Memory B cell (primary cell): ENCODE data around the gene DPY30.
"Not testable (repeated sequence)": the region's sequence is repeated elsewhere in the genome, so short reads cannot be mapped to it uniquely, and the experiment has no call there.

ENCODE experiments used
- ATAC-seq: fragments of 150-1000 bp; cut with Tn5 transposase; 2 replicates; pipeline ENCODE4 v1.10.0; 2021; ENCODE audit warnings: low read depth, mild to moderate bottlenecking, moderate library complexity
- DNase-seq, 2 donors: peaks; one replicate each; pipeline ENCODE4 v3.0.0; 2022; ENCODE audit warnings: low spot score in 2 of 2
- H3K27ac Mint-ChIP-seq: one replicate; pipeline ENCODE4 v1.8.0; 2022; ENCODE audit warnings: mild to moderate bottlenecking, moderate library complexity, mixed read lengths
- H3K27me3 Mint-ChIP-seq: one replicate; pipeline ENCODE4 v1.8.0; 2022; ENCODE audit warnings: mixed read lengths
- H3K36me3 Mint-ChIP-seq: one replicate; pipeline ENCODE4 v1.8.0; 2022; ENCODE audit warnings: mild to moderate bottlenecking, mixed read lengths
- H3K4me1 Mint-ChIP-seq: one replicate; pipeline ENCODE4 v1.8.0; 2022; ENCODE audit warnings: mixed read lengths
- H3K4me3 Mint-ChIP-seq: one replicate; pipeline ENCODE4 v1.8.0; 2022; ENCODE audit warnings: mild to moderate bottlenecking, moderate library complexity, mixed read lengths
- H3K9me3 Mint-ChIP-seq: one replicate; pipeline ENCODE4 v1.8.0; 2022; ENCODE audit warnings: mixed read lengths

DPY30 gene

DNA sequence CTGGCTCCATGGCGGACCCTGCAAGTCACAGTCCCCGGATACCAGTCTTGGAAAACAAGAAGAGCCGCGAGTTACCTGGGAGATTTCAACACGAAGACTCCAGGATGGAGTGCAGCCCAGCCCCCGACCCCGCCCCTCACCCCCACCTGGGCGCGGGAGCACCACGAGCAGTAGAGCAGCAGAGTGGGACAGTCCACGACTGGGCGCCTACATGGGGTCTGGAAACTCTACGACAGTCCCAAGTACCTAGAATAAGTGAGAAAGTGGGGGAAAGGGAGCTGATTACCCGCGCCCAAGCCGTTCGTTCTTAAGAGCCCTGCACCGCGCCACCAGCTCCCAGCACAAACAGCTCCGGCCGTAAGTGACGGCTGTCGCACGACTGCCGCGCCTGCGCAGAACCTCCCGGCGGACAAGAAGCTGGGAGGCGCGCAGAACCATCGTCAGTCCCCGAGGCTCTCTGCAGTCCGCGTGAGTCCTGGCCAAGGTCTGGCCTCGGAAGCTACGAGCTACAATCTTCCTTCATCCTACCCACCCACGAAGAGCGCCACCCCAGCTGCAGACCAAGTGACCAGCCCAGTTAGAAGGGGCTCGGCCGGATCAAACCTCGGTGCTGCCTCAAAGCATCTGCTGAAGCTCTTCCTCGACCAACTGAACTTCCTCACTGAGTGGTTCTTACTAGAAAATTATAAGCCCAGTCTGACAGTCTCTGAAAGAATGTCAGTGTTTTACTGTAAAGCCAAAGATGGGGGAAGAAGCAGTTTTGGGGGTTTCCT lies at the start of gene DPY30:
Gene DPY30 (minus strand): TSS at position 359 of the 773 bp plus-strand sequence. CDS start 349 bp downstream, at position 10.
- peak within 1 kb of the TSS; percentile 93 for H3K27ac Mint-ChIP-seq
- H3K4me1 Mint-ChIP-seq, result peaks cover 2% of the 10 kb centered on the region
- peaks cover 4% of the 10 kb centered on the region for H3K36me3 Mint-ChIP-seq
- H3K9me3 Mint-ChIP-seq, result no peaks in the 10 kb centered on the region
- DNase-seq, result peak; percentile 81 to 86
- H3K4me3 Mint-ChIP-seq, result peak within 1 kb of the TSS; percentile 99
- no peaks in the 10 kb centered on the region for H3K27me3 Mint-ChIP-seq
- peak; percentile 94 for ATAC-seq

GRCh38 chr2:32074134-32074506 lies 34.5 kb upstream of the DPY30 start:
- no peaks in the 10 kb centered on the region for H3K9me3 Mint-ChIP-seq
- H3K4me3 Mint-ChIP-seq, result no peak overlapping the region
- peaks cover 15% of the 10 kb centered on the region for H3K36me3 Mint-ChIP-seq
- H3K27ac Mint-ChIP-seq, result peak overlapping the region; percentile 33
- DNase-seq, result no peak
- peaks cover 11% of the 10 kb centered on the region for H3K4me1 Mint-ChIP-seq
- H3K27me3 Mint-ChIP-seq, result no peaks in the 10 kb centered on the region
- ATAC-seq, result no peak

- no peaks in the 10 kb centered on the region for H3K9me3 Mint-ChIP-seq
- peaks cover 20% of the 10 kb centered on the region for H3K4me1 Mint-ChIP-seq
- H3K4me3 Mint-ChIP-seq, result no peak overlapping the region
- DNase-seq (no peak), ATAC-seq (no peak)
- no peak overlapping the region for H3K27ac Mint-ChIP-seq
- H3K27me3 Mint-ChIP-seq, result no peaks in the 10 kb centered on the region
- peaks cover 5% of the 10 kb centered on the region for H3K36me3 Mint-ChIP-seq
Measured at GRCh38 chr2:32067549-32067948, 27.9 kb upstream of the DPY30 start.

- H3K27ac Mint-ChIP-seq, result peak overlapping the region; percentile 72
- H3K9me3 Mint-ChIP-seq, result no peaks in the 10 kb centered on the region
- peak overlapping the region; percentile 90 for H3K4me3 Mint-ChIP-seq
- no peaks in the 10 kb centered on the region for H3K27me3 Mint-ChIP-seq
- ATAC-seq (no peak), DNase-seq (no peak)
- peaks cover 17% of the 10 kb centered on the region for H3K4me1 Mint-ChIP-seq
- H3K36me3 Mint-ChIP-seq, result peaks cover 5% of the 10 kb centered on the region
Measured at GRCh38 chr2:32064713-32065112, 25.1 kb upstream of the DPY30 start.

DNA sequence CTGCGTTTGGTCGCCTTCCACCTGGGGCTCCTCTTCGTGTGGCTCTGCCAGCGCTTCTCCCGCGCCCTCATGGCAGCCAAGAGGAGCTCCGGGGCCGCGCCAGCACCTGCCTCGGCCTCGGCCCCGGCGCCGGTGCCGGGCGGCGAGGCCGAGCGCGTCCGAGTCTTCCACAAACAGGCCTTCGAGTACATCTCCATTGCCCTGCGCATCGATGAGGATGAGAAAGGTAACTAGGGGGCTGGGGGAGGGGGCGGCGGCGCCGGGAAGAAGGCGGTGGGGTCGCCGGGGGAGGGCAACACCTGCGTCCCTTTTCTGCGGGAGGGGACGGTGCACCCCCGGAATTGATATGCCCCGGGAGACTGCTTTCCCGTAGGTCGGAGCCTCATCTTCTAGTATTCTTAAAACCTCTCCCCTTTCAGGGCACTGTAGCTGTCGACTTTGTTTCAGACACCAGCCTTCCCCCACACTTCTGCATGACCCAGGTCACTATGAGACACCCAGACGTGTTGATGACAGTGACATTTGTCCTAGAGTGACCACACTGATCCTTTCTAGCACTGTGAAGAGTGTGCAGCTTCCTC lies 24.5 kb upstream of the DPY30 start:
- Mint-ChIP-seq H3K4me1 (peaks cover 17% of the 10 kb centered on the region), H3K9me3 (no peaks in the 10 kb centered on the region), H3K36me3 (peaks cover 5% of the 10 kb centered on the region), H3K27me3 (no peaks in the 10 kb centered on the region), H3K27ac (peak overlapping the region; percentile 72), H3K4me3 (peak overlapping the region; percentile 90)
- ATAC-seq (no peak), DNase-seq (no peak)

DNA sequence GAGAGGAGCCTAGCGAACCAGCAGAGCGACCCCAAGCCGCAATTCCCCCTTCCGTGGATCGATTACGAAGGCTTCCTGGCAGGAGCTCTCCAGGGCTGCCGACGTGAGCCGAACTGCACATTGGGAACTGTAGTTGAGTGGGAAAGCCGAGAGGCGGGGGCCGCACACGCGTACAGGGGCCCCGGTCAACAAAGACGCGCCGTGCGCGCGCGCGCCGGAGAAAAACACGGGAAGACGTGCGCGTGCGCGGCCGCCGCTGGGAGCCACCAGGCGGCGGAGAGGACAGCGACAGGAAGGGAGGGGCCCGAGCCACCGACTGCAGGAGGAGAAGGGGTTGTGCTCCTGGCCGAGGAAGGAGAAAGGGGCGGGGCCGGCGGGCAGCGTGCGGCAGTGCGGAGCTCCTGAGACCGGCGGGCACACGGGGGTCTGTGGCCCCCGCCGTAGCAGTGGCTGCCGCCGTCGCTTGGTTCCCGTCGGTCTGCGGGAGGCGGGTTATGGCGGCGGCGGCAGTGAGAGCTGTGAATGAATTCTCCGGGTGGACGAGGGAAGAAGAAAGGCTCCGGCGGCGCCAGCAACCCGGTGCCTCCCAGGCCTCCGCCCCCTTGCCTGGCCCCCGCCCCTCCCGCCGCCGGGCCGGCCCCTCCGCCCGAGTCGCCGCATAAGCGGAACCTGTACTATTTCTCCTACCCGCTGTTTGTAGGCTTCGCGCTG lies 23.9 kb upstream of the DPY30 start, which contains the start of gene SPAST:
Gene SPAST (plus strand): TSS at position 247 of the 711 bp plus-strand sequence. CDS start 276 bp downstream, at position 523.
- DNase-seq (peak; percentile 89 to 95), ATAC-seq (peak; percentile 84)
- Mint-ChIP-seq H3K27ac (peak within 1 kb of the TSS; percentile 84), H3K27me3 (no peaks in the 10 kb centered on the region), H3K9me3 (no peaks in the 10 kb centered on the region), H3K4me3 (peak within 1 kb of the TSS; percentile 90), H3K36me3 (peaks cover 5% of the 10 kb centered on the region), H3K4me1 (peaks cover 17% of the 10 kb centered on the region)

DNA sequence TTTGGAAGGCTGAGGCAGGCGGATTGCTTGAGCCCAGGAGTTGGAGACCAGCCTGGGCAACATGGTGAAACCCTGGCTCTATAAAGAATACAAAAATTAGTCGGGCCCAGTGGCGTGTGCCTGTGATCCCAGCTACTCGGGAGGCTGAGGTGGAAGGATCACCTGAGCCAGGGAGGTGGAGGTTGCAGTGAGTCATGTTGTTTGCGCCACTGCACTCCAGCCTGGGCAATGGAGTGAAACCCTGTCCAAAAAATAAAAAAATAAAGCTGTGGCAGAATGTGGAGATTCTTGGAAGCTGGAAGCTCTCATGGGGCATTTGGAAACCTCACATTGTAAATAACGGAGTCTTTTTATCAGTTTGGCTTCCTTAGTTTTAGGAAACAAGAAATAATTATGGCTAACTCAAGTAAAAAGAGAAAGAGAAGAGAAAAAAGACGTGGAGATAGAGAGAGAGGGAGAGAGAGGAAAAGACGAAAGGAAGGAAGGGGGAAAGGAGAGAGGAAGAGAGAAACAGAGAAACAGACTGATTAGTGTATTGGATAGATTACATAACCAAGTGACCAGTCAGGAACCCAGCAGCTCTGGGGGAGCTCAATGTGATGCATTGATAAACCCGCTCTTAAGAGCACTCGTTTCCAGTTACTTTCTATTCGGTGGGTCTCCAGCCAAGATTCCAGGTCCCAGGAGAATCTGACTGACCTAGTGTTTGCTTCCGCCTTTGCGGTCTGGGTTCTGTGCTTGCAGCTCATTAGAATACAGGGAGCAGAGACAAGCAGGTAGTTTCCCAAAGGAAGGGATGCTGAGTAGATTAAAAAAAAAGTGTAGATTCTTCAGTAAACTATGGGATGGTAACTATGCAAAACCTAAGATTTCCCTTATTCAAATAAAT lies 22.6 kb upstream of the DPY30 start:
- ATAC-seq (no peak), DNase-seq (no peak)
- Mint-ChIP-seq H3K9me3 (no peaks in the 10 kb centered on the region), H3K4me3 (peak overlapping the region; percentile 90), H3K27ac (no peak overlapping the region), H3K27me3 (no peaks in the 10 kb centered on the region), H3K4me1 (peaks cover 16% of the 10 kb centered on the region), H3K36me3 (peaks cover 4% of the 10 kb centered on the region)

DNA sequence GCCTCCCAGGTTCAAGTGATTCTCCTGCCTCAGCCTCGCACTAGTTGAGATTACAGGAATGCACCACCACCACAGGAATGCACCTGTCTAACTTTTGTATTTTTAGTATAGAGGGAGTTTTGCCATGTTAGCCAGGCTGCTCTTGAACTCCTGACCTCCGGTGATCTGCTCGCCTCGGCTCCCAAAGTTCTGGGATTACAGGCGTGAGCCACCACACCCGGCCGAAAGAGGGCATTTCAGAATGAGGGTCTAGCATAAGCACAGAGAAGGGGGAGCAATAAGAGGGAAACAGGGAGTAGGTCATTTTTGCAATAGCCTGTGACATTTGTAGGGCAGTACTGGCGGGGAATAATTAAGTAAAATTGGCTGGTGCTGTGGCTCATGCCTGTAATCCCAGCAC lies 21.8 kb upstream of the DPY30 start:
- H3K27me3 Mint-ChIP-seq, result no peaks in the 10 kb centered on the region
- no peak overlapping the region for H3K27ac Mint-ChIP-seq
- peak overlapping the region; percentile 64 for H3K4me3 Mint-ChIP-seq
- no peak for DNase-seq
- H3K4me1 Mint-ChIP-seq, result peaks cover 14% of the 10 kb centered on the region
- no peaks in the 10 kb centered on the region for H3K9me3 Mint-ChIP-seq
- peaks cover 4% of the 10 kb centered on the region for H3K36me3 Mint-ChIP-seq
- ATAC-seq, result no peak

DNA sequence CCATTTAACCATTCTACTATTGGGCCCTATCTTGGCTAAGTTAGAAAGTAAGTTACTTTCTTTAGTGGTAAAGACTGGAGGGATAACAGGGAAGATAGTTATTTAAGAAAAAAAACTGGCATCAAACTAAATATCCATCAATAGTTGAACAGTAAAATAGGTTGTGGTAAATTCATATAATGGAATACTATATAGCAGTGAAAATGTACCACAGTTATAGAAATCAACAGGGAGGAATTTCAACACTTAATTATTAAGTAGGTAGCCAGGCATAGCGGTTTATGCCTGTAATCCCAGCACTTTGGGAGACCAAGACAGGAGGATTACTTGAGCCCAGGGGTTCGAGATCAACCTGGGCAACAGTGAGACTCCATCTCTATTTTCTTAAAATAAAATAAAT lies 20.7 kb upstream of the DPY30 start:
- Mint-ChIP-seq H3K9me3 (no peaks in the 10 kb centered on the region), H3K4me1 (peaks cover 7% of the 10 kb centered on the region), H3K36me3 (no peaks in the 10 kb centered on the region), H3K27me3 (no peaks in the 10 kb centered on the region), H3K4me3 (no peak overlapping the region), H3K27ac (no peak overlapping the region)
- no peak for ATAC-seq
- no peak for DNase-seq

DNA sequence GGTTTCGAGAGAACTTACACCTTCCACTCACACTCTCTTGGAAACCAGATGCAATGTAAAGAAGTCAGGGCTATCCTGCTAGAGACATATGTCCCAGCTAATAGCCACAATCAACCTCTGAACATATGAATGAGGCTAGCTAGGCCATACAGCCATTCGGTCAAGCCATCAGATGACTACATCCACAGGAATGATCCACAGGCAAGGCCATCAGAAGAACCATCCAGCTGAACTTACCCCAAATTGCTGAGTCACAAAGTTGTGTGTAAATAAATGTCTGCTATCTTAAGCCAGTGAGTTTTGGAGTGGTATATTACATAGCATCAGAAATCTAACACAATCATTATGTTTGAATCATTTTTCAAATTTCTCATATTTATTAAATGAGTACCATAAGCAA lies 18.5 kb upstream of the DPY30 start:
- H3K27me3 Mint-ChIP-seq, result no peaks in the 10 kb centered on the region
- H3K27ac Mint-ChIP-seq, result no peak overlapping the region
- peaks cover 6% of the 10 kb centered on the region for H3K4me1 Mint-ChIP-seq
- no peak overlapping the region for H3K4me3 Mint-ChIP-seq
- no peaks in the 10 kb centered on the region for H3K36me3 Mint-ChIP-seq
- no peak for DNase-seq
- no peak for ATAC-seq
- no peaks in the 10 kb centered on the region for H3K9me3 Mint-ChIP-seq

DNA sequence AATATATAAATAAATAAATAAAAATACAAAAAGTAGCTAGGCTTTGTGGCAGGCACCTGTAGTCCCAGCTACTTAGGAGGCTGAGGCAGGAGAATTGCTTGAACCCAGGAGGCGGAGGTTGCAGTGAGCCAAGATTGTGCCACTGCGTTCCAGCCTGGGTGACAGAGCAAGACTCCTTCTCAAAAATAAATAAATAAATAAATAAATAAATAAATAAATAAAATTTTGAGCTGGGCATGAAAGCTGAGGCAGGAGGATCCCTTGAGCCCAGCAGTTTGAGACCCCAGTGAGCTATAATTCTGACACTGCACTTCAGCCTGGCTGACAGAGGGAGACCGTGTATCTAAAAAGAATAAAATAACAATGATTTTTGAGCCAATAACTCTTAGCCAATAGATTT lies 15.0 kb upstream of the DPY30 start:
- H3K4me3 Mint-ChIP-seq, H3K27ac Mint-ChIP-seq, H3K9me3 Mint-ChIP-seq, H3K27me3 Mint-ChIP-seq, DNase-seq, H3K36me3 Mint-ChIP-seq, H3K4me1 Mint-ChIP-seq, ATAC-seq: not testable (repeated sequence)

DNA sequence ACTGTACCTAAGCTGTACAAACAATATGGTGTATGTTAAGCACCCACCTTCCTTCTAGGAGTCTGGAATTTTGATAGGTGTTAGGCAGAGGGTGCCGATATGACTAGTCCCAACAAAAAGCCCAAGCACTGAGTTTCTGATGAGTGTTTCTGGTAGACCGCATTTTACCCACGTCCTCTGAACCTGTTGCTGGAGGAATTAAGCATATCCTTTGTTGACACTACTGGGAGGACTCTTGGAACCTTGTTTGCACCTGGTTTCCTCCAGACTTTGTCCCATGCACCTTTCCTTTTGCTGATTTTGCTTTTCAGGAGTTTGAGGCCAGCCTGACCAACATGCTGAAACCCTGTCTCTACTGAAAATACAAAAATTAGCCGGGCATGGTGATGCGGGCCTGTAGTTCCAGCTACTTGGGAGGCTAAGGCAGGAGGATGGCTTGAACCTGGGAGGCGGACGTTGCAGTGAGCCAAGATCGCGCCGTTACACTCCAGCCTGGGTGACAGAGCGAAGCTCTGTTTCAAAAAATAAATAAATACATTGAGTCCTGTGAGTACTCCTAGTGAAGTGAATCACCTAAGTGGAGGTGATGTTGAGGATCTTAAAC lies 12.3 kb upstream of the DPY30 start:
- H3K4me3 Mint-ChIP-seq, result no peak overlapping the region
- no peak for DNase-seq
- H3K4me1 Mint-ChIP-seq, result no peaks in the 10 kb centered on the region
- no peaks in the 10 kb centered on the region for H3K27me3 Mint-ChIP-seq
- ATAC-seq, result no peak
- H3K36me3 Mint-ChIP-seq, result no peaks in the 10 kb centered on the region
- no peak overlapping the region for H3K27ac Mint-ChIP-seq
- no peaks in the 10 kb centered on the region for H3K9me3 Mint-ChIP-seq

DNA sequence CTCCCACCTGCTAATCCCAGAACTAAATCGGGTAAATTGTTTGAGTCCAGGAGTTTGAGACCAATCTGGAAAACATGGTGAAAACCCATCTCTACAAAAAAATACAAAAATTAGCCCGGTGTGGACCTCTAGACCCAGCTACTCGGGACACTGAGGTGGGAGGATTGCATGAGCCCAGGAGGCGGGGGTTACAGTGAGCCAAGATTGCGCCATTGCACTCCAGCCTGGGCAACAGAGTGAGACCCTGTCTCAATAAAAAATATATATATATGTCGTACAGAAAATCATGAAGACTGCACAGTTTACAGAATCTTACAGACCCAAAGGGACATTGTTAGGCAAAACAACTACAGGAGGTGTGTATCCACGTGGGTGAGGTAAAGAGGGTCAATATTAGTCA lies 4.0 kb upstream of the DPY30 start:
- no peaks in the 10 kb centered on the region for H3K9me3 Mint-ChIP-seq
- H3K27me3 Mint-ChIP-seq, result no peaks in the 10 kb centered on the region
- ATAC-seq (no peak), DNase-seq (no peak)
- H3K36me3 Mint-ChIP-seq, result no peaks in the 10 kb centered on the region
- no peak overlapping the region for H3K4me3 Mint-ChIP-seq
- no peak overlapping the region for H3K27ac Mint-ChIP-seq
- H3K4me1 Mint-ChIP-seq, result peaks cover 2% of the 10 kb centered on the region
